ENCODE data around the gene LTBP2.

The LTBP2 gene

GRCh38 chr14:74486164-74486563 is 125.9 kb downstream of the LTBP2 start:
- no peak overlapping the region for H3K4me2 ChIP-seq (ENCODE audit: low read depth, low read length)
- no peaks in the 10 kb centered on the region for H3K9me3 ChIP-seq (replicated peaks; ENCODE audit: insufficient read depth, low read length)
- no peaks in the 10 kb centered on the region for H4K20me1 ChIP-seq (ENCODE audit: insufficient read depth, low read length)
- H3K4me3 ChIP-seq (ENCODE audit: low read length): no peak overlapping the region
- H3K79me2 ChIP-seq (ENCODE audit: low read length): peaks cover 11% of the 10 kb centered on the region
- H3K4me1 ChIP-seq (ENCODE audit: low read length): 0 out of 2 replicates have a peak, but pooled peaks cover 5% of the 10 kb centered on the region
- no peaks in the 10 kb centered on the region for H3F3A ChIP-seq (ENCODE audit: insufficient read depth, low read length)
- no peak overlapping the region for H2AFZ ChIP-seq (ENCODE audit: low read length)
- no peaks in the 10 kb centered on the region for H3K9me2 ChIP-seq (replicated peaks; ENCODE audit: insufficient read depth, low read length)
- no peak for DNase-seq
- H3K36me3 ChIP-seq (replicated peaks; ENCODE audit: insufficient read depth, low read length): no peaks in the 10 kb centered on the region
- TF ChIP-seq EZH2phosphoT487 (IDR thresholded peaks at IDR 0.05; ENCODE audit: low read length): no peak
- no peak for TF ChIP-seq CTCF (IDR thresholded peaks at IDR 0.05; ENCODE audit: low read length)
- no peak for TF ChIP-seq EZH2 (optimal IDR thresholded peaks at IDR 0.05; ENCODE audit: low read depth, low read length)
- no peak overlapping the region for H3K9ac ChIP-seq (ENCODE audit: low read length)
- no peak overlapping the region for H3K27ac ChIP-seq (ENCODE audit: low read length)
- H3K27me3 ChIP-seq (replicated peaks; ENCODE audit: insufficient read depth, low read length): no peaks in the 10 kb centered on the region

GRCh38 chr14:74483321-74483720 is 128.7 kb downstream of the LTBP2 start:
- Histone ChIP-seq H3K9me2 (replicated peaks; ENCODE audit: insufficient read depth, low read length) (no peaks in the 10 kb centered on the region), H2AFZ (ENCODE audit: low read length) (no peak overlapping the region), H3K4me2 (ENCODE audit: low read depth, low read length) (no peak overlapping the region), H4K20me1 (ENCODE audit: insufficient read depth, low read length) (no peaks in the 10 kb centered on the region), H3K27me3 (replicated peaks; ENCODE audit: insufficient read depth, low read length) (no peaks in the 10 kb centered on the region), H3K79me2 (ENCODE audit: low read length) (peaks cover 7% of the 10 kb centered on the region), H3K36me3 (replicated peaks; ENCODE audit: insufficient read depth, low read length) (no peaks in the 10 kb centered on the region), H3K4me1 (ENCODE audit: low read length) (no peaks in the 10 kb centered on the region), H3K9me3 (replicated peaks; ENCODE audit: insufficient read depth, low read length) (no peaks in the 10 kb centered on the region), H3F3A (ENCODE audit: insufficient read depth, low read length) (no peaks in the 10 kb centered on the region), H3K27ac (ENCODE audit: low read length) (no peak overlapping the region), H3K4me3 (ENCODE audit: low read length) (no peak overlapping the region), H3K9ac (ENCODE audit: low read length) (no peak overlapping the region)
- TF ChIP-seq EZH2phosphoT487 (IDR thresholded peaks at IDR 0.05; ENCODE audit: low read length): no peak
- DNase-seq: no peak

GRCh38 chr14:74482571-74482970 is 129.5 kb downstream of the LTBP2 start:
- no peaks in the 10 kb centered on the region for H3K9me3 ChIP-seq (replicated peaks; ENCODE audit: insufficient read depth, low read length)
- H3K9me2 ChIP-seq (replicated peaks; ENCODE audit: insufficient read depth, low read length): no peaks in the 10 kb centered on the region
- no peaks in the 10 kb centered on the region for H4K20me1 ChIP-seq (ENCODE audit: insufficient read depth, low read length)
- no peak overlapping the region for H3K4me3 ChIP-seq (ENCODE audit: low read length)
- peaks cover under 1% of the 10 kb centered on the region; the same call in 1 of the 2 replicates for H3K79me2 ChIP-seq (ENCODE audit: low read length)
- no peaks in the 10 kb centered on the region for H3F3A ChIP-seq (ENCODE audit: insufficient read depth, low read length)
- H3K4me1 ChIP-seq (ENCODE audit: low read length): no peaks in the 10 kb centered on the region
- no peak overlapping the region for H2AFZ ChIP-seq (ENCODE audit: low read length)
- no peak overlapping the region for H3K27ac ChIP-seq (ENCODE audit: low read length)
- H3K9ac ChIP-seq (ENCODE audit: low read length): no peak overlapping the region
- H3K27me3 ChIP-seq (replicated peaks; ENCODE audit: insufficient read depth, low read length): no peaks in the 10 kb centered on the region
- H3K4me2 ChIP-seq (ENCODE audit: low read depth, low read length): no peak overlapping the region
- no peak for DNase-seq
- TF ChIP-seq CTCF (IDR thresholded peaks at IDR 0.05; ENCODE audit: low read length) (no peak), EZH2 (optimal IDR thresholded peaks at IDR 0.05; ENCODE audit: low read depth, low read length) (no peak), EZH2phosphoT487 (IDR thresholded peaks at IDR 0.05; ENCODE audit: low read length) (no peak)
- no peaks in the 10 kb centered on the region for H3K36me3 ChIP-seq (replicated peaks; ENCODE audit: insufficient read depth, low read length)

- H3K4me2 ChIP-seq (ENCODE audit: low read depth, low read length): no peak overlapping the region
- no peaks in the 10 kb centered on the region for H3K79me2 ChIP-seq (ENCODE audit: low read length)
- no peak for DNase-seq
- no peak overlapping the region for H3K27ac ChIP-seq (ENCODE audit: low read length)
- no peaks in the 10 kb centered on the region for H3K27me3 ChIP-seq (replicated peaks; ENCODE audit: insufficient read depth, low read length)
- no peaks in the 10 kb centered on the region for H4K20me1 ChIP-seq (ENCODE audit: insufficient read depth, low read length)
- no peak overlapping the region for H2AFZ ChIP-seq (ENCODE audit: low read length)
- H3K9me2 ChIP-seq (replicated peaks; ENCODE audit: insufficient read depth, low read length): no peaks in the 10 kb centered on the region
- no peak overlapping the region for H3K9ac ChIP-seq (ENCODE audit: low read length)
- no peaks in the 10 kb centered on the region for H3F3A ChIP-seq (ENCODE audit: insufficient read depth, low read length)
- TF ChIP-seq CTCF (IDR thresholded peaks at IDR 0.05; ENCODE audit: low read length): no peak
- TF ChIP-seq EZH2 (optimal IDR thresholded peaks at IDR 0.05; ENCODE audit: low read depth, low read length): no peak
- no peak for TF ChIP-seq EZH2phosphoT487 (IDR thresholded peaks at IDR 0.05; ENCODE audit: low read length)
- no peak overlapping the region for H3K4me3 ChIP-seq (ENCODE audit: low read length)
- H3K9me3 ChIP-seq (replicated peaks; ENCODE audit: insufficient read depth, low read length): no peaks in the 10 kb centered on the region
- H3K4me1 ChIP-seq (ENCODE audit: low read length): no peaks in the 10 kb centered on the region
- H3K36me3 ChIP-seq (replicated peaks; ENCODE audit: insufficient read depth, low read length): no peaks in the 10 kb centered on the region
Observed at GRCh38 chr14:74480046-74480445, 132.0 kb downstream of the LTBP2 start.

Data from MM.1S (cell line).